Dedifferentiated amniotic fluid mesenchymal stem cell (primary cell): ENCODE data around the gene BTRC.

Experiments used
- DNase-seq: peaks from one replicate; pipeline ENCODE4 v3.0.0-alpha.2; 2016; ENCODE audit errors: extremely low spot score

BTRC gene

DNA sequence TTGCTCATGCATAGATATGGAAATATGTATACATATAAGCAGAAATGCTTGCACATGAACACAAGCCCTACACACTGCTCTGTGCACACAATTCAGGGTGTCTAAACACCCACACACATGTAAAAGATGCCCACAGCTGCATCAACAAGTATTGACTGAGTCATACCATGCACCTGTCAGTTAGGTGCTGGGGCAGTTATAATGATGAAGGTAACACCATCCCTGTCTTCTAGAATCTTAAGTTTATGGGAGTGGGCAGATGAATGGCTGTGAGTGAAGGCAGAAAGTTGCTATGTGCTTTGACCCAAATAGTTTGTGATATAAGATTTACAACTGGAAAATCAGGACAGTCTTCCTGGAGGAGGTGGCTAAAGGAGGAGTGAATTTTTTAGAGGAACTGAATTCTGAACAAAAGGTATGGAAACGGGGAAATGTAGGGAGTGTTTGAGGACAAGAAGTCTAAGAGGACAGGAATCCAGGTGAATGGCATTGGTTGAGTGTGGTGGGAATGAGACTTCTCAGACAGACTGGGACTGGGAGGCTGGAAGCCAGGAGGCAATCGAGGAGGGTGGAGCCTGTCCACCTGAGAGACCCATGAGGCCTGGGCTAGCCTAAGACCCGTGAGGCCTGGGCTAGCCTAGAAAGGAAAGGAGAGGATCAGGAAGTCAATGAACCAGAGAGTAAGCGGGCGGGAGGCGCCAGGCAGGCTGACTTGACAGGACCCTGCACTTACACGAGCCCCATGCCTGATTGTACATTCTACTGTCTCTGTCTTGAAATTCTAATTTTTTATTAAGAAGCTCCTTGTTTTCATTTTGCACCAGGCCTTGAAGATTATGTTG is 213.4 kb downstream of the BTRC start:
- no peak for DNase-seq

DNA sequence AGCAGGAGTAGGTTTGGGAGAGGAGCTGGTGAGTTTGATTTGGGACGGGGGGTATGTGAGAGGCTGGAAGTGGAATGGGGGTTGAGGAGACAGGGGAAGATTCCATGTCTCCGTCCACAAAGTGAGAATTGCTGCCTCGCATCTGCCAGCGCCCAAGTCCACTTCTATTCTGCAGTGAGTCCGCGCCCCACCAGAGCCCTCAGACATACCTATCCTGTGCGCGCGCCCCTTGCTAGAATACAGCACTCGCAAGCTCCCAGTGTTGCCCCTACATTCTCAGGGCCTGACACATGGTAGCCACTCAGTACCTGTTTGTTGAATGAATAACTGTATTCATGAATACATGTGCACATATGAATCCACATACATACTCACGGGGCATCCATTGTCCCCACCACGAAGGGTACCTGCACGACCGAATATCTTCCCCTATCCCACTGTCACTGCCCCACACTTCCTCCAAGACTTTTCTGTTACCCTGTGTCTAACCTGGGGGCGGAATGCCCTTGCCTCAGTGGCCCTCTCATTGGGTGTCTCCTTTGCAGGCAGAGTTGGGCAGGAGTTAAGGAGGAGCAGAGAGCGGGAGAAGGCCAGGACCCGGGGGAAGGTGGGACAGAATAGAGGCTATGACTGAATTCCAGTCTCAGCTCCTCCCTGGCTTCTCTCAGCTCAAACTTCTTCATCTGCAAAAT is 214.2 kb downstream of the BTRC start:
- DNase-seq: no peak

GRCh38 chr10:101569323-101569621 is 215.3 kb downstream of the BTRC start:
- no peak for DNase-seq

DNA sequence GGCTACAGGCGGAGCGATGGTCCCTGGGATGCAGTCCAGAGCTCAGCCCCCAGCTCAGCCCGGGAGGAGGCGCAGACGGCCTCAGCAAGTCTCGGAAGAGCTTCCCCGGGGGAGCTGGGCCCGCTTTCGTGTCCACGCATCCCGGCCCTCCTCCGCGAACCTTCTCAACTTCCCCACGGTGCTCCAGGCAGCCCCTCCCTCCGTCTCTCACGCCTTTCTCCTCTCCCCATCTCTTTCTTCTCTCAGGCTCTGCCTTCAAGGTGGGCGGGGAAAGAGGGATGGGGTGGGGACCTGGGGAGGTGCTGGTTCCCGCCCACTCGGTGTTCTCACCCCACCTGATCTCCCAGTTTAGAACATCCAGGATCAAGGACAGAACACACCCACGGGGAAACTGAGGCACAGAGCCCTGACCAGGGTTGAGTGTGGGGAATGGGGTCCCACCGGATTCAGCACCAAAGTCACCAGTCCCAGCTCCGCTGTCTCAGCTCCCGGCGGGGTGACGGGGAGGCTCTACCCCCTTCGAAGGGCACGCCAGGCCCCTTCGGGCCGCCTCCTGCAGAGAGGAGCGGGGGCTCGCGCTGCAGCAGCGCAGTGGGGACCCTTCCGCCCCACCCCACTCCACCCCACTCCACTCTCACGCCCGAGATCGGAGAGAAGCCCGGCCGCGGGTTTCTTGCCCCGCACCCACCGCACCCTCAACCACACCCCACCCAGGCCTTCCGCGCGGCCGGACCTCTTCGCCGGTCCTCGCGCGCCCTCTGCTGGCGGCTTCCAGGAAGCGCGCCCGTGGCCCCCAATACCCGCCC is 215.9 kb downstream of the BTRC start:
- DNase-seq: peak; percentile 35

DNA sequence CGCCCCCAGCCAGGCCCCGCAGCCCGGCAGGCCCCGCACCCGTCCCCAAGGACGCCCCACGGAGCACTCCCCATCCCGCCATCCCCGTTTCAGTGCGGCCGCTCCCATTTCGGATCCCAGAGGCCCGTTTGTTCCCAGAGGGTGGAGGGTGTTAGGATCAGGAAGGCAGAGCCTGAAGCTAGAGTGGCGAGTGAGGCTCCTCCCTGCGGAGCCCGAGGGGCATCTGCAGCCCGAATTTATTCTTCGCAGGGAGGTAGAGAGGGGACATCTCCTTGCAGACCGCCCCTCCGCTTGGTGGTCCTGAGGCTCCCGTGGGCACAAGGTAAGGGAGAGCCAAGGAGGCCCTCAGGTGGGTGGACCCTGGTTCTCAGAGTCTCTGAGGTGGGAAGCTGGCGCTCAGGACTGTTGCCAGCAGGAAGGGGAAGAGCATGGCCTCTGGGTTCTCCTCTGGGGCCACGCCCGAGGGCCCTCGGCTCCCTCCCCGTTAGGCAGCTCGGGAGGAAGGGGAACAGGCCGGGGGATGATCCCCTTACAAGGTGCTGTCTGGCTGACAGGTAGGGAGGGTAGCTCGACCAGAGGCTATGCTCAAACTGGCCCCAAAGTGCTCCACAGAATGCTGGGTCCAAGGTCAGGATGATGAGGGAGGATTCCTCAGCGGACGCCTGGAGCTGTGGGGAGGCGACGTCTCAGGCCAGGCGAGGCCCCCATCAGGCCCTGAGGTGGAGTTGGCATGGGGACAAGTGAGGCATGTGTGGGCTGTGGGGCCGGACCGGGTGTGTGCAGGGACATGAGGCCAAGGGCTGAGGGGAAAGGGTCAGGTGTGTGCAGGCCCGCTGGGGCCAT is 216.7 kb downstream of the BTRC start:
- no peak for DNase-seq

DNA sequence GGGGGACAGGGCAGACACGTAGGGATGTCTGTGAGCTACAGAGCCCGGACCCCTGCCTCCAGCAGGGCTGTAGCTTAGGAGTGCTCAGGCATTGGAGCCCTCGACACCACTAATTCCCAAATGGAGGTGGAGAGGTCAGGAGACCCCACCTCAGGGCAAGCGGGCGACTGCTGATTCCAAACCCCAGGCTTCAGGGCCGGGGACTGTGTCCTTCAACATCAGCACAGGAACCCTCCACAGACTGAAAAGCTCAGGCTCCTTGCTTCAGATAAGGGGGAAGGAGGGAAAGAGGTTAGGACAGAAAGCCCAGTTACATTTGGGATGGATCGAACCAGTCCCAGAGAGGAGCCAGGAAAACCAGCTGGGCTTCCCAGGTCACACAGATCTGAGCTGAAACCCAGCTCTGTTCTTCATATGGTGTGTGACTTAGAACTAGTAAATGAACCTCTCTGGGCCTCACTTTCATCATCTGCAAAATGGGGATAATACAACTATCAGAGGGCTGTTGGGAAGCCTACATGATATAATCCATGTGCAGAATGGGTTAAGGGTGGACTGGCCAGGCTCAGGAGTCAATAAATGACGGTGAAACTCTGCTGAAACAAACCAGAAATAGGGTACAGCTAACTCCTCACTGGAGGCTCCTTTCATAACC is 217.4 kb downstream of the BTRC start:
- DNase-seq: no peak

DNA sequence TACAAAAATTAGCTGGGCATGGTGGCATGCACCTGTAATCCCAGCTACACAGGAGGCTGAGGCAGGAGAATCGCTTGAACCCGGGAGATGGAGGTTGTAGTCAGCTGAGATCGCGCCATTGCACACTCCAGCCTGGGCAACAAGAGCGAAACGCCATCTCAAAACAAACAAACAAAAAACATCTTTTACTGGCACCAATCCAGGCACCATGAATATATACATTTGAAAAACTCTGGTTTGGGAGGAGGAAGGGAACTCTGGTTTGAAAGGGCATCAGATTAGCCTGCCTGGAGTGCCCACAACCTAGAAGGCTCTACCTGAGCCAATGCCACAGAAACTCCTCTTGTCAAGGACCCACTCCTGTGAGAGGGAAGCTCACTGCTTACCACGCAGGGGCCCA is 218.2 kb downstream of the BTRC start:
- DNase-seq: no peak

DNA sequence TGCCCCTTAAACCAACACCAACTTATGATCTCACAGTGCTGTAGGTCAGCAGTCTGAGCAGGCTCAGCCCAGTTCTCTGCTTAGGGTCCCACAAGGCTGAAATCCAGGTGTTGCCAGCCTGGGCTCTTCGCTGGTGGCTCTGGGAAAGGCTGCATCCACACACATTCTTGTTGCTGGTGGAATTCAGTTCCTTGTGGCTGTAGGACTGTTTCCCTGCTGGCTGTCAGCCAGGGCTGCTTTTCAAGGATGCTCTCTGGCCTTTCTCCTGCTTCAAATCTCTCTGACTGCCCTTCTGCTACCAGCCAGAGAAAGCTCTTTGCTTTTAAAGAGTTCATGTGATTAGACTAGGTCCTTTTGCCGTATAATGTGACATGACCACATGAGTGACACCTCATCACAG is 218.8 kb downstream of the BTRC start:
- no peak for DNase-seq

- DNase-seq: no peak
Observed at GRCh38 chr10:101573885-101574753, 220.2 kb downstream of the BTRC start.

DNA sequence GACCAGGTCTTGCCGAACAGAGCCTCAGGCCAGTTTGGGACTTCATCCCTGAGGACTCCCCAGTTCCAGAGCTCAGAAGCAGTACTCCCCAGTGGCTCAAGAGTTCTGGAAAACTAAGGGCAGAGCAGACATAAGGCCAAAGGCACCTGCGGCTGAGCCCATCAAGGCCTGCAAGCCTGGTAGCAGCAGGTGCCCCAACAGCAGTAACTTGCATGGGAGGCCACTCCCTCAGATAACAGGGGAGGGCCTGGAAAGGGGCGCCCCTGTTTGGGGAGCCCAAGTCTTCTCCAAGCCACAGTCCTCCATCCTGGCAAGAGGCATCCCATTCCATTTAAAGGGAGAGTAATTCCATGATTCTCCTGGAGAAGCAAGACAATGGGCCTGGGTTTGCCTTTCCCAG is 221.1 kb downstream of the BTRC start:
- no peak for DNase-seq

DNA sequence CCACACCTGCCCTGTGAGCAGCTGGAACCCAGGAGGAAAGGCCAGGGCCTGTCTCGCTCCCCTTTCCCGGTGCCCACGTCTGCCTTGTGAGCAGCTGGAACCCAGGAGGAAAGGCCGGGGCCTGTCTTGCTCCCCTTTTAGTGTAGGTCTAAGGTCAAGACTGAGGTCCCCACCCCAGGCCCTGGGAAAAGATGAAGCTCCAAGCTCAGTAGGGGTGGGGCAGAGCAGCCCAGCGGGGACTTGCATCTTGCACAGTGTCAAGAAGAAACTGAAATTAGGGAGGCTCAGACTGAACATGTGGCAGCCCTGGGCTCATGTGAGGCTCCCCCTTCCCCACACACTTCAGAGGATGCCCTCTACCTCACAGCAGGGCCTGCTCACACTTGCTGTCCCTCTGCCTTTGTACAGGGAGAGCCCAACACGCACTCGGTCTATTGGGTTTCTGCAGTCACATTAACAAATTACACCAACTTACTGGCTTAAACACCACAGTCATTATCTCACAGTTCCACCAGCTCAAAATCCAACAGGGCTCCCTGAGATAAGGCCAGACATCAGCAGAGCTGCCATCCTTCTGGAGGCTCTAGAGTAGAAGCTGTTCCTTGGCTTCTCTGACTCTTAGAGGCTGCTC is 221.7 kb downstream of the BTRC start:
- no peak for DNase-seq

DNA sequence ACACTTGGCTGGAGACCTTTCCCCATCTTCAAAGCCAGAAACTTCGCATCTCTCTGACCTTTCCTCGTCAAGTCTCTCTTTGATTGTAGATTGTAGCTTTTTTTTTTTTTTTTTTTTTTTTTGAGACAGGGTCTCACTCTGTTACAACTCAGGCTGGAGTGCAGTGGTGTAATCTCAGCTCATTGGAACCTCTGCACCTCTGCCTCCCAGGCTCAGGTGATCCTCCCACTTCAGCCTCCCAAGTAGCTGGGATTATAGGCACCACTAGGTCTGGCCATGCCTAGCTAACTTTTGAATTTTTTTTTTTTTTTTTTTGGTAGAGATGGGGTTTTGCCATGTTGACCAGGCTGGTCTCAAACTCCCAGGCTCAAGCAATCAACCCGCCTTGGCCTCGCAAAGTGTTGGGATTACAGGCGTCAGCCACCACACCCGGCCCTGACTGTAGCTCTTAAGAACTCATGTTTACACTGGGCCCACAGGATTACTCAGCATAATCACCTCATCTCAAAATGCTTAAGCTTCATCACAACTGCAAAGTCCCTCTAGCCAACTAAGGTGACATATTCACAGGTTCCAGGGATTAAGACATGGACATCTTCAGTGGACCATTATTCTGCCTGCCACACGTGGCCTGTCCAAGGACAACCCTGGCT is 222.4 kb downstream of the BTRC start:
- no peak for DNase-seq

- DNase-seq: no peak
Observed at GRCh38 chr10:101577121-101577871, 223.3 kb downstream of the BTRC start.

DNA sequence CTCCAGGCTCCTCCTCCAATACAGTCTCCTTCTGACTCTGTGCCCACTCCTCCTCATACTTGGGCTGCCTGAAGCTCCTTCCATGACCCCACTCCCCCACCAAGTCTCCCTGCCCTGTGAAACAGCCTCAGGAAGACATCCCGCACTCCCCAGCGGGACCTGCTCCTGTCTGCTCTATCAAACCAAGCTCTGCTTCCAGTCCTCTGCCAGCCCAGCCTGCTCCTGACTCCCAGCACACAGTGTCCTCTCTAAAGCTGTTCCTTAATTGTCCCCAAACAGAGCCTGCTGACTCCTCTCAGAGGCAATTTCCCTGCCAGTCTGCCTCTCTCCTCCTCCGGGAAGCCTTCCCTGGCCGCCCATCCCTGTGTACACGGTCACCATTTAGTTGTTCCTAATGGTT is 224.2 kb downstream of the BTRC start:
- no peak for DNase-seq

DNA sequence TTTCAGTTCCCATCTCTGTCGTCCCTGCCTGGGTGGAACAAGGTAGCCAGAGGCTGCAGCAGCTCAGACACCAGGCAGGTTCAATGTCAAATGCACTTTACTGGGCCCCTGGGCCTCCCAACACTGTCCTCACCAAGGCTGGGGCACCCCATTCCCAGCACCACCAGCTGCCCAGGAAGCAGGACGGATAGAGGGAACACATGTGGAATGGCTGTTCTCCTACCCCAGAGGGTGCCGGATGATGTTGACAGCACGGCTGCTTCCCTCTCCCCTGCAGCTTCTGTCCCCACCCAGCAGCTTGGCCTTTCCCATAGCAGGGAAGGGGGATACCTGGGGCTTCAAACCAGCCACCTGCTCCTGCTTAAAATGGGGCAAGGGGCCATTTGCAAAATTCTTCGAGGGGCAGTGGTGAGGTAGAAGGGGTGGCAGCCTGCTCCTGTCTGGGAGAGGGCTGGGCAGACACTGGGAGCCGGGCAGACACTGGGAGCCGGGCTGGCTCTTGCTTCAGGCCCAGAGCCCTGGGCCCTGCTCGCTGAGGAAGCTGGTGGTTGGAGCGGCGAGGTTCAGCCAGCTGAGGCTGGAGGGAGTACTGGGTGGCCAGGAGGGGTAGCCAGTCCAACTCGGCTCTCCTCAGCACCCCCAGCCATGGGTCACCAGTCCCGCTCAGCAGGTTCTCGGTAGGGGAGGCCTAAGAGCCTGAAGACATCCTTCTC is 225.0 kb downstream of the BTRC start:
- DNase-seq: no peak

- DNase-seq: no peak
Observed at GRCh38 chr10:101579516-101579870, 225.5 kb downstream of the BTRC start.

DNA sequence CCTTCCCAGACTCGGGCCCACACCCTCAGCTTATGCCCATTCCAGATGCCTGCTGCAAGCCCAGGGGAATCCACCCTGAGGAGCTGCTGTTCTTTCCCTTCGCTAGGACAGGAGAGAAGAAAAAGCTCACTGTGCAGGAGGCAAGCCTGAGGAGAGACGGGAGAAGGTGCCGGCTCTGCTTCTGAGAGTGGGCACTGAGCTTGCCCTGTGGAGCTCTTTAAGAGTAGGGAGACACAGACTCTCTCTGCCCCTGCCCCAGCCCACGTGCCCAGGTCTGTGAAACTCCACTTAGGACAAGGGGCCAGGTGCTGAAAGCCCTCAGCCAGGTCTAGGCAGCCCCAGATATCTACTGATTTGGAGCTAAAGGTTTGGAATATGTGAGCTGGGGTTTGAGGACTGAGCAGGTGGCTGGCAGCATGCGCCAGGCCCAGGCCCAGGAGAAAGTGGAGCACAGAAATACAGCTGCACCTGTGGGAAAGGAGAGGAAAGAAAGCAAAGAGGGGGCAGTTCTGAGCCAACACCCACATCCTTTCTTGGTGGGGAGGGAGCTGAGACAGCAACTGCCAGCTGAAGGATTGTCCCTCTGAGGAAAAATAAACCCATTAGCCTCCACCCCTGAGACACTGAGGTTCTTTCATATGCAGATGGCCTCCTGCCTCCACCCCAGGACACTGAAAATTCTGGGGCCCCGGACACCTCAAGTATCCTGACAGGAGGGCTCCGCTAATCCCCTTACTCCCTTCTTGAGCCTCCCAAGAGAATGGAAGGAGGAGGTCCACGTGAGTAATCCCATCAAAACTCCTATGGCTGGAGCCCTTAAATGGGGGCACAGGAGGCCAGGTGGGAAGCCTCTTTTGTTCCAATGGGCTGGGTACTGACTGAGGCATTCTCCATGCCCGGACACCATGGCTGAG is 226.8 kb downstream of the BTRC start:
- DNase-seq: no peak
